ENCODE measurements around the gene RNPC3.

The RNPC3 gene

DNA sequence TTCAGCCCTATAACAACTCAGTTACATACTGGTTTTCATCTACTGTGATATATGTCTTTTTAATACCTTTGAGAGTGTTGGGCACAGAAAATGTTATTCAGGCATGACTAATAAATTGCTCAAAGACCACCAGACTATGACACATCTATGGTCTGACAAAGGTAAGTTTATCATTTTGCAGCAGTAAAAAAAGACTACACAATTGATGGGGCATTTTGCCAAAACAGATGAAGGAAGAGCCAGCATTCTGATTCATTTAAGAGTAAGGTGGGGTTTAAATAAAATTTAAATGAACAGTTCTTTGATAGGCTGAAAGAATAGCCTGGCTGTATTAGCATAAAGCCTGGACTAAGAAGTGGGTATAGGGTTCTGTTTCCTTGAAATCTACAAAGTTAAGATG lies 8.8 kb upstream of the RNPC3 start:
- H3K4me3 ChIP-seq (ENCODE audit: low read depth, low read length): no peak overlapping the region
- no peaks in the 10 kb centered on the region for H3K79me2 ChIP-seq (ENCODE audit: control insufficient read depth, insufficient read depth, low read length, unreplicated experiment)
- H3K27me3 ChIP-seq (ENCODE audit: insufficient read depth, low read length): no peaks in the 10 kb centered on the region
- H3K36me3 ChIP-seq (ENCODE audit: insufficient read depth, low read length): no peaks in the 10 kb centered on the region
- H3K4me1 ChIP-seq (ENCODE audit: control insufficient read depth, insufficient read depth, low read length, unreplicated experiment): peaks cover 33% of the 10 kb centered on the region
- no peak overlapping the region for H2AFZ ChIP-seq (ENCODE audit: low read length, unreplicated experiment)
- no peak overlapping the region for H3K27ac ChIP-seq (ENCODE audit: low read depth, low read length)

DNA sequence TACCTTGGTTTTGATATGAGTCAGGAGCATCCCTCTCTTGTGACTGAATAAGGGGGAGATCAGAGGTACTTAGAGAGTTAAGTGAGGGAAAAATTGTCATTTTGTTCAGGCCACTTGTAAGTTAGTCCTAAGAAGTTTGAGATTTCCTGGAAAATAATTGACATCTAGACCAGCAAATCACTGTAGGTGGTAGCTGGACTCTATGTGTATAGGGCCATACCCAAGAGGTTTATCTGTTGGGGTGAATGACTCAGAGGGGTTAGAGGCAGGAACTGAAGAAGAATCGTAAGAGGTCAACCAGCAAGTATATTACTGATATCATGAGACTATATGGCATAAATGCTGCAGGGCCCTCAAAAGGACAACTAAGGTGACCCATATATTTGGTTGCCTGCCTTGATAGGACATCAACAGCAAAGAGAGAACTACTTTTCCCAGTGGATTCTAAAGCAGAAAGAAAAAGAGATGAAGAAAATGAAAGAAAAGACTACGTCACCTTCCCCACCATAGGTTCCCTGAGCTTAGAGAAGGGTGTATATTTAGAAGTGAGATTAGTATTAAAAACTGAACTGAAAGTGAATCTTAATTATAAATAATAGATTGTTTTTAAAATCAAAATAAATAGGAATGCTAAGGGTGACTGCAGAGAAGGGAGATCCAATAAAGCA lies 8.0 kb upstream of the RNPC3 start:
- Histone ChIP-seq H3K27ac (ENCODE audit: low read depth, low read length) (no peak overlapping the region), H3K27me3 (ENCODE audit: insufficient read depth, low read length) (no peaks in the 10 kb centered on the region), H3K4me1 (ENCODE audit: control insufficient read depth, insufficient read depth, low read length, unreplicated experiment) (peaks cover 33% of the 10 kb centered on the region), H3K79me2 (ENCODE audit: control insufficient read depth, insufficient read depth, low read length, unreplicated experiment) (no peaks in the 10 kb centered on the region), H3K36me3 (ENCODE audit: insufficient read depth, low read length) (no peaks in the 10 kb centered on the region), H2AFZ (ENCODE audit: low read length, unreplicated experiment) (no peak overlapping the region), H3K4me3 (ENCODE audit: low read depth, low read length) (no peak overlapping the region)

GRCh38 chr1:103520822-103521221 lies 4.7 kb upstream of the RNPC3 start:
- Histone ChIP-seq H3K36me3 (ENCODE audit: insufficient read depth, low read length) (no peaks in the 10 kb centered on the region), H2AFZ (ENCODE audit: low read length, unreplicated experiment) (no peak overlapping the region), H3K4me3 (ENCODE audit: low read depth, low read length) (no peak overlapping the region), H3K27me3 (ENCODE audit: insufficient read depth, low read length) (no peaks in the 10 kb centered on the region), H3K27ac (ENCODE audit: low read depth, low read length) (no peak overlapping the region), H3K4me1 (ENCODE audit: control insufficient read depth, insufficient read depth, low read length, unreplicated experiment) (peaks cover 18% of the 10 kb centered on the region), H3K79me2 (ENCODE audit: control insufficient read depth, insufficient read depth, low read length, unreplicated experiment) (no peaks in the 10 kb centered on the region)

DNA sequence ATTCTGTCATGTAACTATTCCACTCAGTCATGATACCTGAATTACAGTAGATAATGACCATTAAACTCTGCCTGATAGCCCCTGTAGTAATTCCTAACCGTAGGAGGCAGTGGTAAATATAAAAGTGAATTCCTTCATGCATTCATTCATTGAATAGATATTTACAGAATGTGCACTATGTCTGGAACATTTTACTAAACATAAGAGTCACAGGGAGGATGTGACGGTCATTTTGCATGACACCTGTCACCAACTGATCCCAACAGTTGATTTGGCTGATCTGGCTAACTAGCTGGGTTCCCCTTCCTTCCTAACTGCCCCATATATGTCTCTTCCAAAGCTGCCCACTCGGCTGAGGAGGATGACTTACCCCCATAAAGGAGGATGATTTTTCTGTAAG lies 2.2 kb upstream of the RNPC3 start:
- Histone ChIP-seq H3K27ac (ENCODE audit: low read depth, low read length) (no peak overlapping the region), H3K4me1 (ENCODE audit: control insufficient read depth, insufficient read depth, low read length, unreplicated experiment) (peaks cover 11% of the 10 kb centered on the region), H3K79me2 (ENCODE audit: control insufficient read depth, insufficient read depth, low read length, unreplicated experiment) (peaks cover 23% of the 10 kb centered on the region), H3K27me3 (ENCODE audit: insufficient read depth, low read length) (no peaks in the 10 kb centered on the region), H3K4me3 (ENCODE audit: low read depth, low read length) (no peak overlapping the region), H3K36me3 (ENCODE audit: insufficient read depth, low read length) (peaks cover 3% of the 10 kb centered on the region; the same call in 1 of the 2 replicates), H2AFZ (ENCODE audit: low read length, unreplicated experiment) (no peak overlapping the region)

- Histone ChIP-seq H3K27me3 (ENCODE audit: insufficient read depth, low read length) (no peaks in the 10 kb centered on the region), H3K36me3 (ENCODE audit: insufficient read depth, low read length) (peaks cover 10% of the 10 kb centered on the region), H3K79me2 (ENCODE audit: control insufficient read depth, insufficient read depth, low read length, unreplicated experiment) (peaks cover 32% of the 10 kb centered on the region), H2AFZ (ENCODE audit: low read length, unreplicated experiment) (peak overlapping the region; percentile 59), H3K4me1 (ENCODE audit: control insufficient read depth, insufficient read depth, low read length, unreplicated experiment) (peaks cover 11% of the 10 kb centered on the region), H3K27ac (ENCODE audit: low read depth, low read length) (no peak overlapping the region), H3K4me3 (ENCODE audit: low read depth, low read length) (peak overlapping the region; percentile 75)
Measured at GRCh38 chr1:103525114-103525606, 339 bp upstream of the RNPC3 start.

DNA sequence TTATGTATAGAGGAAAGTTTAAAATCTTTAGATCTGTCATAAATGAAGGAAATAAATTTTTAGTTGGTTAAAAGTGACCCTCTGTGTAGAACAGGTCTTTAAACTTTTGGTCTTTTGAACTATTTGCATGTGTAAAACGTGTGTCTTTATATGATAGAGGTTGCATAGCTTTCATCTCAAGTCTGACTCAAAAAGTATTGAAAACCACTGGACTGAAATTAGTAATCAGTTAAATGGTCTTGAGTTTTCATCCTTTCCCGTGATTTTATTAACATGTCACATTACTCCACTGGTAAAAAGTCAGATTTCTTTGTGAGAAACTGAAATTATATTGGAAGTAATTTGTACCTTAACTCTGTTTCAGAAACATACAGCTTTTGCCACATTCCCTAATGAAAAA lies 1.8 kb downstream of the RNPC3 start:
- Histone ChIP-seq H3K79me2 (ENCODE audit: control insufficient read depth, insufficient read depth, low read length, unreplicated experiment) (peaks cover 45% of the 10 kb centered on the region), H3K4me3 (ENCODE audit: low read depth, low read length) (peak overlapping the region; percentile 98), H3K36me3 (ENCODE audit: insufficient read depth, low read length) (peaks cover 15% of the 10 kb centered on the region), H3K27ac (ENCODE audit: low read depth, low read length) (no peak overlapping the region), H2AFZ (ENCODE audit: low read length, unreplicated experiment) (no peak overlapping the region), H3K4me1 (ENCODE audit: control insufficient read depth, insufficient read depth, low read length, unreplicated experiment) (peaks cover 11% of the 10 kb centered on the region), H3K27me3 (ENCODE audit: insufficient read depth, low read length) (no peaks in the 10 kb centered on the region)

GRCh38 chr1:103529746-103530145 lies 4.2 kb downstream of the RNPC3 start:
- peaks cover 51% of the 10 kb centered on the region for H3K79me2 ChIP-seq (ENCODE audit: control insufficient read depth, insufficient read depth, low read length, unreplicated experiment)
- H3K27ac ChIP-seq (ENCODE audit: low read depth, low read length): no peak overlapping the region
- no peaks in the 10 kb centered on the region for H3K27me3 ChIP-seq (ENCODE audit: insufficient read depth, low read length)
- no peak overlapping the region for H3K4me3 ChIP-seq (ENCODE audit: low read depth, low read length)
- no peak overlapping the region for H2AFZ ChIP-seq (ENCODE audit: low read length, unreplicated experiment)
- H3K4me1 ChIP-seq (ENCODE audit: control insufficient read depth, insufficient read depth, low read length, unreplicated experiment): peaks cover 11% of the 10 kb centered on the region
- H3K36me3 ChIP-seq (ENCODE audit: insufficient read depth, low read length): peaks cover 19% of the 10 kb centered on the region

DNA sequence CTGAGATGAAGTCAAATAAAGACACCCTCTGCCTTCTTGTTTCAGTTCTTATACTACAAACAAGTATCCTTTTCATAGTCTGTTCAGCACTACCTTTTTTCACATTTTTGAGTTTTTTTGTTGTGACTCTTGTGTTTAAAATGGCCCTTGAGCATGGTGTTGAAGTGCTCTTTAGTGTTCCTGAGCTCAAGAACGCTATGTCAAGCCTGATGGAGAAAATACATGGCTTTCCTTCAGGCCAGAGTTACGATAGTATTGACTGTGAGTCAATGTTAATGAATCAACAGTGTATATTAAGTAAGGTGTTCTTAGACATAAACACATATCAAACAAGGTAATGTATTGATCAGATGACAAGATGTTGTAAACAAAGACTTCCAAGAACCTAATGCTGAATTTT lies 12.7 kb downstream of the RNPC3 start:
- no peaks in the 10 kb centered on the region for H3K4me1 ChIP-seq (ENCODE audit: control insufficient read depth, insufficient read depth, low read length, unreplicated experiment)
- H3K36me3 ChIP-seq (ENCODE audit: insufficient read depth, low read length): peaks cover 47% of the 10 kb centered on the region
- no peaks in the 10 kb centered on the region for H3K27me3 ChIP-seq (ENCODE audit: insufficient read depth, low read length)
- H3K27ac ChIP-seq (ENCODE audit: low read depth, low read length): no peak overlapping the region
- no peak overlapping the region for H3K4me3 ChIP-seq (ENCODE audit: low read depth, low read length)
- no peaks in the 10 kb centered on the region for H3K79me2 ChIP-seq (ENCODE audit: control insufficient read depth, insufficient read depth, low read length, unreplicated experiment)
- H2AFZ ChIP-seq (ENCODE audit: low read length, unreplicated experiment): no peak overlapping the region

DNA sequence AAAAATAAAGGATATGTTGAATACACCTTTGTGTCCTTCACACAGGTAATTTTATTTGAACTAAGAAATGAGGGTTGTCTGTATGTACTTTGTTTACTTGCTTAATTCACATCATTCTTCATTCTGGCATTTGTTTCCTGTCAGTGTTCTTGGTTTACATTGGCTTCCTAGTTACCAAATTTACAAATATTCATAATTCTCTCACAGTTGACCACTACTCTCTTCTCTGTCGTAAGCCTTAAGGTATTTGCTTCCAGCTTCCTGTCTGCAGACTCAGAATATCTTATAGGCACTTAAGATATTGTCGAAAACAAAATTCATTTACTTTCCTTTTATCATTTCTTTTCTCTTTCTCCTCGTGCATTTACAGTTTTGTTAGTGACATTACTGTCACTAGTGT lies 15.9 kb downstream of the RNPC3 start:
- Histone ChIP-seq H3K36me3 (ENCODE audit: insufficient read depth, low read length) (peaks cover 46% of the 10 kb centered on the region), H3K79me2 (ENCODE audit: control insufficient read depth, insufficient read depth, low read length, unreplicated experiment) (no peaks in the 10 kb centered on the region), H3K4me1 (ENCODE audit: control insufficient read depth, insufficient read depth, low read length, unreplicated experiment) (no peaks in the 10 kb centered on the region), H3K27ac (ENCODE audit: low read depth, low read length) (no peak overlapping the region), H3K27me3 (ENCODE audit: insufficient read depth, low read length) (no peaks in the 10 kb centered on the region), H3K4me3 (ENCODE audit: low read depth, low read length) (no peak overlapping the region), H2AFZ (ENCODE audit: low read length, unreplicated experiment) (no peak overlapping the region)

- peaks cover 41% of the 10 kb centered on the region for H3K36me3 ChIP-seq (ENCODE audit: insufficient read depth, low read length)
- no peak overlapping the region for H2AFZ ChIP-seq (ENCODE audit: low read length, unreplicated experiment)
- no peak overlapping the region for H3K4me3 ChIP-seq (ENCODE audit: low read depth, low read length)
- H3K27me3 ChIP-seq (ENCODE audit: insufficient read depth, low read length): no peaks in the 10 kb centered on the region
- H3K79me2 ChIP-seq (ENCODE audit: control insufficient read depth, insufficient read depth, low read length, unreplicated experiment): no peaks in the 10 kb centered on the region
- no peak overlapping the region for H3K27ac ChIP-seq (ENCODE audit: low read depth, low read length)
- no peaks in the 10 kb centered on the region for H3K4me1 ChIP-seq (ENCODE audit: control insufficient read depth, insufficient read depth, low read length, unreplicated experiment)
Measured at GRCh38 chr1:103546496-103546895, 21.0 kb downstream of the RNPC3 start.

DNA sequence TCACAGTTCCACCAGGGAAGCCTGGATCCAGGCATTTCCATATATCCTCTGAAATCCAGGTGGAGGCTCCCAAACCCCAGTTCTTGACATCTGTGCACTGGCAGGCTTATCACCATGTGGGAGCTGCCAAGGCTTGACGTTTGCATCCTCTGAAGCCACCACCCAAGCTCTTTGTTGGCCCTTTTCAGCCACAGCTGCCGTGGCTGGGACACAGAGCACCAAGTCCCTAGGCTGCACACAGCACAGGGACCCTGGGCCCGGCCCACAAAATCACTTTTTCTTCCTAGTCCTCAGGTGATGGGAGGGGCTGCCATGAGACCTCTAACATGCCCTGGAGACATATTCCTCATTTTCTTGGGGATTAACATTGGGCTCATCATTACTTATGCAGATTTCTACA lies 22.3 kb downstream of the RNPC3 start:
- Histone ChIP-seq H3K27me3 (ENCODE audit: insufficient read depth, low read length) (no peaks in the 10 kb centered on the region), H3K79me2 (ENCODE audit: control insufficient read depth, insufficient read depth, low read length, unreplicated experiment) (no peaks in the 10 kb centered on the region), H3K4me3 (ENCODE audit: low read depth, low read length) (no peak overlapping the region), H3K27ac (ENCODE audit: low read depth, low read length) (no peak overlapping the region), H3K4me1 (ENCODE audit: control insufficient read depth, insufficient read depth, low read length, unreplicated experiment) (no peaks in the 10 kb centered on the region), H2AFZ (ENCODE audit: low read length, unreplicated experiment) (no peak overlapping the region), H3K36me3 (ENCODE audit: insufficient read depth, low read length) (peaks cover 44% of the 10 kb centered on the region)

Data from ACC112 (cell line).